ENCODE data around the gene CCDC14. TPM values are rescaled to one million over a fixed set of nuclear protein-coding genes. Genes with fewer than 3 reads are reported as not detected.

Gene CCDC14
- total and polyA plus RNA-seq, 9 of the 15 experiments (the other 6 are each of a cell fraction or from before 2014, with no cell fraction given): 18.6 to 107 (median 57.3) TPM

GRCh38 chr3:123935830-123936229, 25.2 kb downstream of the CCDC14 start (continued):
- TF ChIP-seq PKNOX1 (IDR thresholded peaks at IDR 0.05): no peak
- no peak for TF ChIP-seq ETS1 (conservative IDR thresholded peaks at IDR 0.05; ENCODE audit: control insufficient read depth, low read depth, low read length)
- TF ChIP-seq USF1 (CRISPR knock-in tag; IDR thresholded peaks at IDR 0.05): no peak
- TF ChIP-seq ZNF280B (CRISPR knock-in tag; IDR thresholded peaks at IDR 0.05): no peak
- TF ChIP-seq RFX5 (IDR thresholded peaks at IDR 0.05; ENCODE audit: low read depth, low read length): no peak
- TF ChIP-seq ATF1 (CRISPR knock-in tag; IDR thresholded peaks at IDR 0.05): no peak
- TF ChIP-seq ATF1 (tag; IDR thresholded peaks at IDR 0.05): no peak
- TF ChIP-seq MAZ (CRISPR knock-in tag; conservative IDR thresholded peaks at IDR 0.05 in 1 of 2, IDR thresholded peaks at IDR 0.05 in 1 of 2): no peak
